ENCODE results near the gene BANF2.

Gene BANF2

GRCh38 chr20:17712201-17712600, 12.4 kb downstream of the BANF2 start:
- no peak for TF ChIP-seq YY1 (IDR thresholded peaks at IDR 0.05; ENCODE audit: insufficient read depth, insufficient read length)
- TF ChIP-seq ZNF274 (IDR thresholded peaks at IDR 0.05; ENCODE audit: low read depth, low read length): no peak
- no peak for TF ChIP-seq SUZ12 (IDR thresholded peaks at IDR 0.05; ENCODE audit: extremely low read depth, insufficient read depth, insufficient read length)
- H3K36me3 ChIP-seq (ENCODE audit: insufficient read depth, insufficient read length, low read length): no peaks in the 10 kb centered on the region
- DNase-seq (ENCODE audit: low read depth, low spot score): no peak
- H3K4me1 ChIP-seq (ENCODE audit: insufficient read depth, insufficient read length): peaks cover 12% of the 10 kb centered on the region
- no peak overlapping the region for H3K9ac ChIP-seq (ENCODE audit: insufficient read length, low read depth)
- H3K27me3 ChIP-seq (ENCODE audit: insufficient read depth, insufficient read length): no peaks in the 10 kb centered on the region
- no peaks in the 10 kb centered on the region for H3K9me3 ChIP-seq (ENCODE audit: insufficient read depth, low read length)
- H3K4me3 ChIP-seq (ENCODE audit: insufficient read length, low read depth): no peak overlapping the region

GRCh38 chr20:17712708-17713107, 12.9 kb downstream of the BANF2 start:
- DNase-seq (ENCODE audit: low read depth, low spot score): no peak
- no peaks in the 10 kb centered on the region for H3K9me3 ChIP-seq (ENCODE audit: insufficient read depth, low read length)
- no peak overlapping the region for H3K4me3 ChIP-seq (ENCODE audit: insufficient read length, low read depth)
- H3K9ac ChIP-seq (ENCODE audit: insufficient read length, low read depth): no peak overlapping the region
- H3K4me1 ChIP-seq (ENCODE audit: insufficient read depth, insufficient read length): peaks cover 12% of the 10 kb centered on the region
- no peak for TF ChIP-seq SUZ12 (IDR thresholded peaks at IDR 0.05; ENCODE audit: extremely low read depth, insufficient read depth, insufficient read length)
- no peak for TF ChIP-seq YY1 (IDR thresholded peaks at IDR 0.05; ENCODE audit: insufficient read depth, insufficient read length)
- no peak for TF ChIP-seq ZNF274 (IDR thresholded peaks at IDR 0.05; ENCODE audit: low read depth, low read length)
- H3K36me3 ChIP-seq (ENCODE audit: insufficient read depth, insufficient read length, low read length): no peaks in the 10 kb centered on the region
- H3K27me3 ChIP-seq (ENCODE audit: insufficient read depth, insufficient read length): no peaks in the 10 kb centered on the region

GRCh38 chr20:17714597-17714996, 14.8 kb downstream of the BANF2 start:
- TF ChIP-seq YY1 (IDR thresholded peaks at IDR 0.05; ENCODE audit: insufficient read depth, insufficient read length): no peak
- no peak for TF ChIP-seq ZNF274 (IDR thresholded peaks at IDR 0.05; ENCODE audit: low read depth, low read length)
- TF ChIP-seq SUZ12 (IDR thresholded peaks at IDR 0.05; ENCODE audit: extremely low read depth, insufficient read depth, insufficient read length): no peak
- Histone ChIP-seq H3K27me3 (ENCODE audit: insufficient read depth, insufficient read length) (no peaks in the 10 kb centered on the region), H3K4me1 (ENCODE audit: insufficient read depth, insufficient read length) (peaks cover 12% of the 10 kb centered on the region), H3K36me3 (ENCODE audit: insufficient read depth, insufficient read length, low read length) (no peaks in the 10 kb centered on the region), H3K9ac (ENCODE audit: insufficient read length, low read depth) (no peak overlapping the region), H3K9me3 (ENCODE audit: insufficient read depth, low read length) (no peaks in the 10 kb centered on the region), H3K4me3 (ENCODE audit: insufficient read length, low read depth) (no peak overlapping the region)
- no peak for DNase-seq (ENCODE audit: low read depth, low spot score)

DNA sequence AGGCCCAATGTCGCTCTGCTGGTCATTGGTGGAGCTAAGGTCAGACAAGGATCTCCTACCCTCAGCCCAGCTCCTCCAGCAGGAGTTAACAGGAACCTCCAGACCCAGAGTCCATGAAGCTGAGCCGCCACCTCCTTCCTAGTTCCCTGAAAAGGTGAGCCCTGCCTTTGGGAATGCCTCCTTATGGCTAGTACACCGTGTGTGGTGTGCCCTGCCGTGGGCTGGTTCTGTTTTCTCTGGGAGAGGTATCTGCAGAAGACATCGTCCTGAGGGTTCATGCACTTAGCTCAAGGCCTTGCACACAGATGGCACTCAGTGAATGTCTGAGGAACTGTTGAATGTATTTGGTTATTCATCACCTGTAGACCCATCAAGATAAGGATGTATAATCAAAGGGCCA, 15.3 kb downstream of the BANF2 start:
- H3K27me3 ChIP-seq (ENCODE audit: insufficient read depth, insufficient read length): no peaks in the 10 kb centered on the region
- no peak overlapping the region for H3K9ac ChIP-seq (ENCODE audit: insufficient read length, low read depth)
- no peak overlapping the region for H3K4me3 ChIP-seq (ENCODE audit: insufficient read length, low read depth)
- TF ChIP-seq ZNF274 (IDR thresholded peaks at IDR 0.05; ENCODE audit: low read depth, low read length): no peak
- TF ChIP-seq SUZ12 (IDR thresholded peaks at IDR 0.05; ENCODE audit: extremely low read depth, insufficient read depth, insufficient read length): no peak
- no peak for TF ChIP-seq YY1 (IDR thresholded peaks at IDR 0.05; ENCODE audit: insufficient read depth, insufficient read length)
- no peaks in the 10 kb centered on the region for H3K36me3 ChIP-seq (ENCODE audit: insufficient read depth, insufficient read length, low read length)
- no peaks in the 10 kb centered on the region for H3K9me3 ChIP-seq (ENCODE audit: insufficient read depth, low read length)
- peaks cover 9% of the 10 kb centered on the region for H3K4me1 ChIP-seq (ENCODE audit: insufficient read depth, insufficient read length)
- DNase-seq (ENCODE audit: low read depth, low spot score): no peak

GRCh38 chr20:17716331-17716730, 16.6 kb downstream of the BANF2 start:
- Histone ChIP-seq H3K9me3 (ENCODE audit: insufficient read depth, low read length) (no peaks in the 10 kb centered on the region), H3K4me1 (ENCODE audit: insufficient read depth, insufficient read length) (peaks cover 5% of the 10 kb centered on the region), H3K9ac (ENCODE audit: insufficient read length, low read depth) (no peak overlapping the region), H3K27me3 (ENCODE audit: insufficient read depth, insufficient read length) (no peaks in the 10 kb centered on the region), H3K36me3 (ENCODE audit: insufficient read depth, insufficient read length, low read length) (no peaks in the 10 kb centered on the region), H3K4me3 (ENCODE audit: insufficient read length, low read depth) (no peak overlapping the region)
- no peak for TF ChIP-seq YY1 (IDR thresholded peaks at IDR 0.05; ENCODE audit: insufficient read depth, insufficient read length)
- TF ChIP-seq SUZ12 (IDR thresholded peaks at IDR 0.05; ENCODE audit: extremely low read depth, insufficient read depth, insufficient read length): no peak
- TF ChIP-seq ZNF274 (IDR thresholded peaks at IDR 0.05; ENCODE audit: low read depth, low read length): no peak
- DNase-seq (ENCODE audit: low read depth, low spot score): no peak

GRCh38 chr20:17720755-17721154, 21.0 kb downstream of the BANF2 start:
- TF ChIP-seq YY1 (IDR thresholded peaks at IDR 0.05; ENCODE audit: insufficient read depth, insufficient read length): no peak
- no peak for TF ChIP-seq ZNF274 (IDR thresholded peaks at IDR 0.05; ENCODE audit: low read depth, low read length)
- TF ChIP-seq SUZ12 (IDR thresholded peaks at IDR 0.05; ENCODE audit: extremely low read depth, insufficient read depth, insufficient read length): no peak
- no peak overlapping the region for H3K9ac ChIP-seq (ENCODE audit: insufficient read length, low read depth)
- H3K9me3 ChIP-seq (ENCODE audit: insufficient read depth, low read length): no peaks in the 10 kb centered on the region
- H3K27me3 ChIP-seq (ENCODE audit: insufficient read depth, insufficient read length): no peaks in the 10 kb centered on the region
- H3K36me3 ChIP-seq (ENCODE audit: insufficient read depth, insufficient read length, low read length): no peaks in the 10 kb centered on the region
- no peaks in the 10 kb centered on the region for H3K4me1 ChIP-seq (ENCODE audit: insufficient read depth, insufficient read length)
- H3K4me3 ChIP-seq (ENCODE audit: insufficient read length, low read depth): no peak overlapping the region
- no peak for DNase-seq (ENCODE audit: low read depth, low spot score)

DNA sequence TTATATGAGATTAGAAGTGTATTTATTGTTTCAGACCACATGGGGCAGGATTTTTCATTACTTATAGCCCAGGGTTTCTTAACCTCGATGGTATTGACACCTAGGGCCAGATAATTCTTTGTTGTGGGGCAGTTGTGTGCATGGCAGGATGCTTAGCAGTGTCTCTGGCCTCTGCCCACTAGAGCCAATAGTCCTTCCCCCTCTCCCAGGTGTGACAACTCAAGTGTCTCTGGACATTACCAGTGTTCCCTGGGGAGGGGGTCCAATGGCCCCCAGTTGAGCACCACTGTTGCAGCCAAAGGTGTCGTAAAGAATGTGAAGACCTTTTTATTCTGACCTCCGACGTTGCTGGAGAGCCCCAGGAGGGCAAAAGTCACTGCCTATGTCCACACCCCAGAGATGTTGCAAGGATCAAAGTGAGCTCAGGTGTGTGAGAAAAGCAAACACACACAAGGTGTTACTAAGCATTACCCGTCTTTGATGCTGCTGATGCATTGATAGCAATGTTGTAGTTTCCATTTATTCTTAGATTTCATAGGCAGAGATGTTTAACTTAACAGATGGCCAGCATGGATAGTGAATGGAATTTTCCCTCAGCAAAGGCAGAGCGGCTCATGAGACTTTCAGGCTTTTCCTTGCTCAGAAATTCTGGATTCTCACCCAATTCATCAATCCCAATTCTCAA, 22.2 kb downstream of the BANF2 start:
- no peak for DNase-seq (ENCODE audit: low read depth, low spot score)
- Histone ChIP-seq H3K4me1 (ENCODE audit: insufficient read depth, insufficient read length) (no peaks in the 10 kb centered on the region), H3K9me3 (ENCODE audit: insufficient read depth, low read length) (no peaks in the 10 kb centered on the region), H3K4me3 (ENCODE audit: insufficient read length, low read depth) (no peak overlapping the region), H3K36me3 (ENCODE audit: insufficient read depth, insufficient read length, low read length) (no peaks in the 10 kb centered on the region), H3K9ac (ENCODE audit: insufficient read length, low read depth) (no peak overlapping the region), H3K27me3 (ENCODE audit: insufficient read depth, insufficient read length) (no peaks in the 10 kb centered on the region)
- TF ChIP-seq YY1 (IDR thresholded peaks at IDR 0.05; ENCODE audit: insufficient read depth, insufficient read length): no peak
- no peak for TF ChIP-seq ZNF274 (IDR thresholded peaks at IDR 0.05; ENCODE audit: low read depth, low read length)
- no peak for TF ChIP-seq SUZ12 (IDR thresholded peaks at IDR 0.05; ENCODE audit: extremely low read depth, insufficient read depth, insufficient read length)
